Right lobe of liver (tissue), 4 donors: ENCODE data around the gene INPP4B.

Experiments used
- CTCF ChIP-seq, 4 donors: fragments of 200-600 bp in 3 of 4; fragments of 450-650 bp in 1 of 4; IDR thresholded peaks; one replicate each; pipeline versions ENCODE4 v1.5.1 to v1.8.0; 2016 to 2022; ENCODE audit warnings: antibody characterized with exemption in 4 of 4, mild to moderate bottlenecking in 2 of 4
- POLR2A ChIP-seq: fragments of 450-650 bp; IDR thresholded peaks from one replicate; pipeline ENCODE4 v1.6.1; 2017; ENCODE audit warnings: antibody characterized with exemption, mild to moderate bottlenecking
- donor health status: DM: no; HTN: no; CAD: no.
- donor health status: DM: no; HTN: no; CAD: no.
- donor health status: DM: no; HTN: yes; CAD: no.

- TF ChIP-seq CTCF (IDR thresholded peaks at IDR 0.05): no peak
- TF ChIP-seq POLR2A: no peak
Measured at GRCh38 chr4:142373610-142374009, 472.5 kb downstream of the INPP4B start.
